ENCODE data around the gene INAVA. TPM values are rescaled to one million over a fixed set of nuclear protein-coding genes. Genes with fewer than 3 reads are reported as not detected.

The INAVA gene
- total and polyA plus RNA-seq, 2 donors (not counting 1 experiment from before 2014, with no cell fraction given): 0.02 TPM; not detected in 1

- Histone ChIP-seq H3K4me1 (ENCODE audit: control insufficient read depth, extremely low read depth, insufficient read depth, low read length) (no peaks in the 10 kb centered on the region), H3K4me2 (ENCODE audit: extremely low read depth, insufficient read depth, low read length) (no peak overlapping the region), H3K9ac (ENCODE audit: insufficient read depth, low read length) (no peak overlapping the region), H3K4me3 (replicated peaks in 1 of 4; ENCODE audit: control extremely low read depth in 1 of 4, insufficient read depth in 1 of 4, low read depth in 3 of 4, low read length in 4 of 4) (no peak overlapping the region), H3K36me3 (ENCODE audit: control insufficient read depth, insufficient read depth, low read length) (no peaks in the 10 kb centered on the region), H3K79me2 (ENCODE audit: control insufficient read depth, insufficient read depth, low read length) (no peaks in the 10 kb centered on the region), H2AFZ (ENCODE audit: low read length) (no peak overlapping the region), H4K20me1 (ENCODE audit: control insufficient read depth, extremely low read depth, insufficient read depth, low read length) (no peaks in the 10 kb centered on the region), H3K27me3 (ENCODE audit: control insufficient read depth, insufficient read depth, low read length) (peaks cover 16% of the 10 kb centered on the region), H3K27ac (ENCODE audit: insufficient read depth, low read length) (no peak overlapping the region), H3K9me3 (ENCODE audit: control insufficient read depth, insufficient read depth, low read depth, low read length) (no peaks in the 10 kb centered on the region)
- no peak for TF ChIP-seq EZH2 (IDR thresholded peaks at IDR 0.05; ENCODE audit: low read length, missing control alignments)
- TF ChIP-seq, protein P1, sequence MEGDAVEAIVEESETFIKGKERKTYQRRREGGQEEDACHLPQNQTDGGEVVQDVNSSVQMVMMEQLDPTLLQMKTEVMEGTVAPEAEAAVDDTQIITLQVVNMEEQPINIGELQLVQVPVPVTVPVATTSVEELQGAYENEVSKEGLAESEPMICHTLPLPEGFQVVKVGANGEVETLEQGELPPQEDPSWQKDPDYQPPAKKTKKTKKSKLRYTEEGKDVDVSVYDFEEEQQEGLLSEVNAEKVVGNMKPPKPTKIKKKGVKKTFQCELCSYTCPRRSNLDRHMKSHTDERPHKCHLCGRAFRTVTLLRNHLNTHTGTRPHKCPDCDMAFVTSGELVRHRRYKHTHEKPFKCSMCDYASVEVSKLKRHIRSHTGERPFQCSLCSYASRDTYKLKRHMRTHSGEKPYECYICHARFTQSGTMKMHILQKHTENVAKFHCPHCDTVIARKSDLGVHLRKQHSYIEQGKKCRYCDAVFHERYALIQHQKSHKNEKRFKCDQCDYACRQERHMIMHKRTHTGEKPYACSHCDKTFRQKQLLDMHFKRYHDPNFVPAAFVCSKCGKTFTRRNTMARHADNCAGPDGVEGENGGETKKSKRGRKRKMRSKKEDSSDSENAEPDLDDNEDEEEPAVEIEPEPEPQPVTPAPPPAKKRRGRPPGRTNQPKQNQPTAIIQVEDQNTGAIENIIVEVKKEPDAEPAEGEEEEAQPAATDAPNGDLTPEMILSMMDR (conservative IDR thresholded peaks at IDR 0.05 in 1 of 2, IDR thresholded peaks at IDR 0.05 in 1 of 2; ENCODE audit: low read depth in 1 of 2, low read length in 2 of 2): no peak
- DNase-seq (ENCODE audit: low read depth in 2 of 2): no peak
Measured at GRCh38 chr1:200888349-200888838, 6.3 kb upstream of the INAVA start.

GRCh38 chr1:200889571-200889970, 5.1 kb upstream of the INAVA start:
- Histone ChIP-seq H3K79me2 (ENCODE audit: control insufficient read depth, insufficient read depth, low read length) (no peaks in the 10 kb centered on the region), H4K20me1 (ENCODE audit: control insufficient read depth, extremely low read depth, insufficient read depth, low read length) (no peaks in the 10 kb centered on the region), H3K4me1 (ENCODE audit: control insufficient read depth, extremely low read depth, insufficient read depth, low read length) (no peaks in the 10 kb centered on the region), H3K4me2 (ENCODE audit: extremely low read depth, insufficient read depth, low read length) (no peak overlapping the region), H3K27ac (ENCODE audit: insufficient read depth, low read length) (no peak overlapping the region), H2AFZ (ENCODE audit: low read length) (no peak overlapping the region), H3K9ac (ENCODE audit: insufficient read depth, low read length) (no peak overlapping the region), H3K36me3 (ENCODE audit: control insufficient read depth, insufficient read depth, low read length) (no peaks in the 10 kb centered on the region), H3K4me3 (replicated peaks in 1 of 4; ENCODE audit: control extremely low read depth in 1 of 4, insufficient read depth in 1 of 4, low read depth in 3 of 4, low read length in 4 of 4) (no peak overlapping the region), H3K9me3 (ENCODE audit: control insufficient read depth, insufficient read depth, low read depth, low read length) (no peaks in the 10 kb centered on the region), H3K27me3 (ENCODE audit: control insufficient read depth, insufficient read depth, low read length) (peaks cover 19% of the 10 kb centered on the region)
- no peak for TF ChIP-seq EZH2 (IDR thresholded peaks at IDR 0.05; ENCODE audit: low read length, missing control alignments)
- TF ChIP-seq, protein P1 (conservative IDR thresholded peaks at IDR 0.05 in 1 of 2, IDR thresholded peaks at IDR 0.05 in 1 of 2; ENCODE audit: low read depth in 1 of 2, low read length in 2 of 2): no peak
- no peak for DNase-seq (ENCODE audit: low read depth in 2 of 2)

GRCh38 chr1:200890027-200890426, 4.7 kb upstream of the INAVA start:
- Histone ChIP-seq H3K79me2 (ENCODE audit: control insufficient read depth, insufficient read depth, low read length) (no peaks in the 10 kb centered on the region), H3K27ac (ENCODE audit: insufficient read depth, low read length) (no peak overlapping the region), H3K9ac (ENCODE audit: insufficient read depth, low read length) (no peak overlapping the region), H3K4me1 (ENCODE audit: control insufficient read depth, extremely low read depth, insufficient read depth, low read length) (no peaks in the 10 kb centered on the region), H3K4me2 (ENCODE audit: extremely low read depth, insufficient read depth, low read length) (no peak overlapping the region), H3K4me3 (replicated peaks in 1 of 4; ENCODE audit: control extremely low read depth in 1 of 4, insufficient read depth in 1 of 4, low read depth in 3 of 4, low read length in 4 of 4) (no peak overlapping the region), H3K9me3 (ENCODE audit: control insufficient read depth, insufficient read depth, low read depth, low read length) (no peaks in the 10 kb centered on the region), H4K20me1 (ENCODE audit: control insufficient read depth, extremely low read depth, insufficient read depth, low read length) (no peaks in the 10 kb centered on the region), H3K27me3 (ENCODE audit: control insufficient read depth, insufficient read depth, low read length) (peaks cover 19% of the 10 kb centered on the region), H3K36me3 (ENCODE audit: control insufficient read depth, insufficient read depth, low read length) (no peaks in the 10 kb centered on the region), H2AFZ (ENCODE audit: low read length) (no peak overlapping the region)
- TF ChIP-seq, protein P1 (conservative IDR thresholded peaks at IDR 0.05 in 1 of 2, IDR thresholded peaks at IDR 0.05 in 1 of 2; ENCODE audit: low read depth in 1 of 2, low read length in 2 of 2): no peak
- no peak for TF ChIP-seq EZH2 (IDR thresholded peaks at IDR 0.05; ENCODE audit: low read length, missing control alignments)
- DNase-seq (ENCODE audit: low read depth in 2 of 2): no peak
